ENCODE data around the gene TSPEAR.

DNA sequence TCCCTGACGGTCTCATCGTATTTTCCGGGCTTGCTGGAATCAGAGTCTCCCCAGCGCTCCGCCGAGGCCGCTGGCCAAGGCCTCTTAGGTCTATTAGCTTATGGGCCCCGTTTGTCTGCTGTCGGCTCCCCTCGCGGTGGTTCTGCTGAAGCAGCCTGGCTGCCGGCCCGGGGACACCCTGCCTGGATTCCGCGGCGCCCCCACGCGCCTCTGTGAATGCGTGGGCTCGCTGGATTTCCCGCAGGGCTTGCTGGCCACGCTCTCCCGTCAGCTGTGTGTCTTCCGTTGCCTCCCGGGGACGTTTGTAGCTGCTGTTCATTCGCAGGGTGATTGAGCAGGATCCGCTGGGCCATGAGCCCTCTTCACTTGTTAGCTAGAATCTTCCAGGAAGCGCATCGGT lies 247.6 kb downstream of the TSPEAR start:
- TF ChIP-seq, protein P1, sequence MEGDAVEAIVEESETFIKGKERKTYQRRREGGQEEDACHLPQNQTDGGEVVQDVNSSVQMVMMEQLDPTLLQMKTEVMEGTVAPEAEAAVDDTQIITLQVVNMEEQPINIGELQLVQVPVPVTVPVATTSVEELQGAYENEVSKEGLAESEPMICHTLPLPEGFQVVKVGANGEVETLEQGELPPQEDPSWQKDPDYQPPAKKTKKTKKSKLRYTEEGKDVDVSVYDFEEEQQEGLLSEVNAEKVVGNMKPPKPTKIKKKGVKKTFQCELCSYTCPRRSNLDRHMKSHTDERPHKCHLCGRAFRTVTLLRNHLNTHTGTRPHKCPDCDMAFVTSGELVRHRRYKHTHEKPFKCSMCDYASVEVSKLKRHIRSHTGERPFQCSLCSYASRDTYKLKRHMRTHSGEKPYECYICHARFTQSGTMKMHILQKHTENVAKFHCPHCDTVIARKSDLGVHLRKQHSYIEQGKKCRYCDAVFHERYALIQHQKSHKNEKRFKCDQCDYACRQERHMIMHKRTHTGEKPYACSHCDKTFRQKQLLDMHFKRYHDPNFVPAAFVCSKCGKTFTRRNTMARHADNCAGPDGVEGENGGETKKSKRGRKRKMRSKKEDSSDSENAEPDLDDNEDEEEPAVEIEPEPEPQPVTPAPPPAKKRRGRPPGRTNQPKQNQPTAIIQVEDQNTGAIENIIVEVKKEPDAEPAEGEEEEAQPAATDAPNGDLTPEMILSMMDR (CRISPR knock-in tag; IDR thresholded peaks at IDR 0.05), result no peak
- TF ChIP-seq ZNF772 (CRISPR knock-in tag; IDR thresholded peaks at IDR 0.05) (no peak), ZBTB1 (CRISPR knock-in tag; IDR thresholded peaks at IDR 0.05; ENCODE audit: borderline replicate concordance) (no peak), MXI1 (IDR thresholded peaks at IDR 0.05; ENCODE audit: borderline replicate concordance, low read depth, low read length) (no peak), POLR2A (IDR thresholded peaks at IDR 0.05; ENCODE audit: insufficient read depth in 1 of 2, low read depth in 2 of 2, low read length in 2 of 2) (no peak), ELF4 (CRISPR knock-in tag; IDR thresholded peaks at IDR 0.05; ENCODE audit: borderline replicate concordance) (no peak), JUND (CRISPR knock-in tag; IDR thresholded peaks at IDR 0.05) (no peak), TOE1 (CRISPR knock-in tag; IDR thresholded peaks at IDR 0.05) (no peak), ZFYVE20 (CRISPR knock-in tag; IDR thresholded peaks at IDR 0.05; ENCODE audit: borderline replicate concordance, low read depth) (no peak)
- TF ChIP-seq, protein P2, sequence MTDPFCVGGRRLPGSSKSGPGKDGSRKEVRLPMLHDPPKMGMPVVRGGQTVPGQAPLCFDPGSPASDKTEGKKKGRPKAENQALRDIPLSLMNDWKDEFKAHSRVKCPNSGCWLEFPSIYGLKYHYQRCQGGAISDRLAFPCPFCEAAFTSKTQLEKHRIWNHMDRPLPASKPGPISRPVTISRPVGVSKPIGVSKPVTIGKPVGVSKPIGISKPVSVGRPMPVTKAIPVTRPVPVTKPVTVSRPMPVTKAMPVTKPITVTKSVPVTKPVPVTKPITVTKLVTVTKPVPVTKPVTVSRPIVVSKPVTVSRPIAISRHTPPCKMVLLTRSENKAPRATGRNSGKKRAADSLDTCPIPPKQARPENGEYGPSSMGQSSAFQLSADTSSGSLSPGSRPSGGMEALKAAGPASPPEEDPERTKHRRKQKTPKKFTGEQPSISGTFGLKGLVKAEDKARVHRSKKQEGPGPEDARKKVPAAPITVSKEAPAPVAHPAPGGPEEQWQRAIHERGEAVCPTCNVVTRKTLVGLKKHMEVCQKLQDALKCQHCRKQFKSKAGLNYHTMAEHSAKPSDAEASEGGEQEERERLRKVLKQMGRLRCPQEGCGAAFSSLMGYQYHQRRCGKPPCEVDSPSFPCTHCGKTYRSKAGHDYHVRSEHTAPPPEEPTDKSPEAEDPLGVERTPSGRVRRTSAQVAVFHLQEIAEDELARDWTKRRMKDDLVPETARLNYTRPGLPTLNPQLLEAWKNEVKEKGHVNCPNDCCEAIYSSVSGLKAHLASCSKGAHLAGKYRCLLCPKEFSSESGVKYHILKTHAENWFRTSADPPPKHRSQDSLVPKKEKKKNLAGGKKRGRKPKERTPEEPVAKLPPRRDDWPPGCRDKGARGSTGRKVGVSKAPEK (CRISPR knock-in tag; IDR thresholded peaks at IDR 0.05; ENCODE audit: borderline replicate concordance), result no peak
- TF ChIP-seq, protein P3, sequence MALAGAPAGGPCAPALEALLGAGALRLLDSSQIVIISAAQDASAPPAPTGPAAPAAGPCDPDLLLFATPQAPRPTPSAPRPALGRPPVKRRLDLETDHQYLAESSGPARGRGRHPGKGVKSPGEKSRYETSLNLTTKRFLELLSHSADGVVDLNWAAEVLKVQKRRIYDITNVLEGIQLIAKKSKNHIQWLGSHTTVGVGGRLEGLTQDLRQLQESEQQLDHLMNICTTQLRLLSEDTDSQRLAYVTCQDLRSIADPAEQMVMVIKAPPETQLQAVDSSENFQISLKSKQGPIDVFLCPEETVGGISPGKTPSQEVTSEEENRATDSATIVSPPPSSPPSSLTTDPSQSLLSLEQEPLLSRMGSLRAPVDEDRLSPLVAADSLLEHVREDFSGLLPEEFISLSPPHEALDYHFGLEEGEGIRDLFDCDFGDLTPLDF (CRISPR knock-in tag; IDR thresholded peaks at IDR 0.05), result no peak
